Loucy (cell line): ENCODE data around the gene KLHL25.

Experiments
- H2AFZ ChIP-seq: fragments of 200-600 bp; sonication (generic); 2 replicates; pipeline ENCODE4 v1.6.0; 2016; ENCODE audit warnings: antibody characterized with exemption, mild to moderate bottlenecking, low read length, moderate library complexity
- H3F3A ChIP-seq: fragments of 200-600 bp; 2 replicates; pipeline ENCODE4 v1.6.0; 2016; ENCODE audit warnings: antibody characterized with exemption, low read depth, mild to moderate bottlenecking
- H3K27me3 ChIP-seq: fragments of 200-600 bp; sonication (generic); 2 replicates; pipeline ENCODE4 v1.6.1; 2014; ENCODE audit warnings: low read length, mild to moderate bottlenecking; ENCODE audit not compliant: insufficient read depth, poor library complexity, severe bottlenecking
- H3K36me3 ChIP-seq: fragments of 200-600 bp; sonication (generic); 2 replicates; pipeline ENCODE4 v1.6.1; 2016; ENCODE audit warnings: low read length; ENCODE audit not compliant: insufficient read depth
- H3K4me1 ChIP-seq: fragments of 200-600 bp; sonication (generic); 2 replicates; pipeline ENCODE4 v1.5.1; 2014; ENCODE audit warnings: low read length, mild to moderate bottlenecking; ENCODE audit not compliant: insufficient read depth, poor library complexity, severe bottlenecking
- H3K4me2 ChIP-seq: fragments of 200-600 bp; sonication (generic); 2 replicates; pipeline ENCODE4 v1.6.0; 2014; ENCODE audit warnings: antibody characterized with exemption, low read length, low read depth, mild to moderate bottlenecking; ENCODE audit not compliant: poor library complexity, severe bottlenecking
- H3K4me3 ChIP-seq: fragments of 200-600 bp; sonication (generic); 2 replicates; pipeline ENCODE4 v1.5.1; 2014; ENCODE audit warnings: low read length, mild to moderate bottlenecking, mixed read lengths; ENCODE audit not compliant: poor library complexity, severe bottlenecking
- H3K79me2 ChIP-seq: fragments of 200-600 bp; sonication (generic); 2 replicates; pipeline ENCODE4 v1.6.1; 2014; ENCODE audit warnings: low read length; ENCODE audit not compliant: insufficient read depth
- H3K9ac ChIP-seq: fragments of 200-600 bp; sonication (generic); 2 replicates; pipeline ENCODE4 v1.6.0; 2014; ENCODE audit warnings: mild to moderate bottlenecking, low read depth, low read length, moderate library complexity; ENCODE audit not compliant: poor library complexity, severe bottlenecking
- H3K9me2 ChIP-seq: fragments of 200-600 bp; sonication (generic); replicated peaks from 2 replicates; pipeline ENCODE4 v1.6.1; 2016; ENCODE audit warnings: low read depth, low read length, mixed read lengths
- H3K9me3 ChIP-seq: fragments of 200-600 bp; sonication (generic); 2 replicates; pipeline ENCODE4 v1.6.1; 2014; ENCODE audit warnings: mild to moderate bottlenecking, antibody characterized with exemption, low read length, low read depth; ENCODE audit not compliant: insufficient read depth
- H4K20me1 ChIP-seq: fragments of 200-600 bp; sonication (generic); 2 replicates; pipeline ENCODE4 v1.6.0; 2014; ENCODE audit warnings: antibody characterized with exemption, low read length, mild to moderate bottlenecking; ENCODE audit not compliant: insufficient read depth, poor library complexity, severe bottlenecking
- EZH2phosphoT487 ChIP-seq: fragments of 200-600 bp; IDR thresholded peaks from 2 replicates; pipeline ENCODE4 v1.6.1; 2018; ENCODE audit warnings: antibody characterized with exemption, mild to moderate bottlenecking, moderate library complexity, borderline replicate concordance
- TF ChIP-seq, protein P1 (sequence below): fragments of 200-600 bp; sonication (generic); conservative IDR thresholded peaks from 2 replicates; pipeline ENCODE4 v1.5.1; 2014; ENCODE audit warnings: mild to moderate bottlenecking, antibody characterized with exemption, low read length

KLHL25 gene

GRCh38 chr15:85794598-85795336 is at the start of gene KLHL25:
Gene KLHL25, minus strand, starts transcription at chr15:85794925. Its CDS starts 25,115 bp downstream, at chr15:85769810.
- Histone ChIP-seq H3K4me3 (peak within 1 kb of the TSS; percentile 77), H3K9me3 (no peaks in the 10 kb centered on the region), H3K36me3 (no peaks in the 10 kb centered on the region), H2AFZ (peak within 1 kb of the TSS; percentile 94), H3K9ac (peak within 1 kb of the TSS; percentile 68), H3K79me2 (peaks cover 14% of the 10 kb centered on the region), H3K4me1 (peaks cover 28% of the 10 kb centered on the region), H3F3A (no peaks in the 10 kb centered on the region), H3K9me2 (no peaks in the 10 kb centered on the region), H3K27me3 (no peaks in the 10 kb centered on the region), H3K4me2 (peak within 1 kb of the TSS; percentile 91), H4K20me1 (no peaks in the 10 kb centered on the region)
- TF ChIP-seq, protein P1, sequence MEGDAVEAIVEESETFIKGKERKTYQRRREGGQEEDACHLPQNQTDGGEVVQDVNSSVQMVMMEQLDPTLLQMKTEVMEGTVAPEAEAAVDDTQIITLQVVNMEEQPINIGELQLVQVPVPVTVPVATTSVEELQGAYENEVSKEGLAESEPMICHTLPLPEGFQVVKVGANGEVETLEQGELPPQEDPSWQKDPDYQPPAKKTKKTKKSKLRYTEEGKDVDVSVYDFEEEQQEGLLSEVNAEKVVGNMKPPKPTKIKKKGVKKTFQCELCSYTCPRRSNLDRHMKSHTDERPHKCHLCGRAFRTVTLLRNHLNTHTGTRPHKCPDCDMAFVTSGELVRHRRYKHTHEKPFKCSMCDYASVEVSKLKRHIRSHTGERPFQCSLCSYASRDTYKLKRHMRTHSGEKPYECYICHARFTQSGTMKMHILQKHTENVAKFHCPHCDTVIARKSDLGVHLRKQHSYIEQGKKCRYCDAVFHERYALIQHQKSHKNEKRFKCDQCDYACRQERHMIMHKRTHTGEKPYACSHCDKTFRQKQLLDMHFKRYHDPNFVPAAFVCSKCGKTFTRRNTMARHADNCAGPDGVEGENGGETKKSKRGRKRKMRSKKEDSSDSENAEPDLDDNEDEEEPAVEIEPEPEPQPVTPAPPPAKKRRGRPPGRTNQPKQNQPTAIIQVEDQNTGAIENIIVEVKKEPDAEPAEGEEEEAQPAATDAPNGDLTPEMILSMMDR, result no peak
- no peak for TF ChIP-seq EZH2phosphoT487

- Histone ChIP-seq H3K9me2 (no peaks in the 10 kb centered on the region), H3K4me2 (peak overlapping the region; percentile 89), H4K20me1 (no peaks in the 10 kb centered on the region), H3K4me1 (peaks cover 7% of the 10 kb centered on the region), H2AFZ (peak overlapping the region; percentile 98), H3K9ac (peak overlapping the region; percentile 20), H3F3A (no peaks in the 10 kb centered on the region), H3K9me3 (no peaks in the 10 kb centered on the region), H3K4me3 (peak overlapping the region; percentile 72), H3K79me2 (no peaks in the 10 kb centered on the region), H3K36me3 (no peaks in the 10 kb centered on the region), H3K27me3 (no peaks in the 10 kb centered on the region)
- TF ChIP-seq, protein P1, result no peak
- no peak for TF ChIP-seq EZH2phosphoT487
These were observed 46.1 kb upstream of the KLHL25 start for GRCh38 chr15:85840802-85841152.

- TF ChIP-seq, protein P1, result peak; percentile 92
- TF ChIP-seq EZH2phosphoT487, result no peak
- Histone ChIP-seq H2AFZ (peak overlapping the region; percentile 98), H3K9me3 (no peaks in the 10 kb centered on the region), H3K36me3 (no peaks in the 10 kb centered on the region), H3K27me3 (no peaks in the 10 kb centered on the region), H3K4me3 (peak overlapping the region; percentile 72), H3K4me1 (peaks cover 7% of the 10 kb centered on the region), H4K20me1 (no peaks in the 10 kb centered on the region), H3K4me2 (peak overlapping the region; percentile 89), H3K9me2 (no peaks in the 10 kb centered on the region), H3K79me2 (no peaks in the 10 kb centered on the region), H3F3A (no peaks in the 10 kb centered on the region), H3K9ac (peak overlapping the region; percentile 20)
These were observed 45.5 kb upstream of the KLHL25 start for GRCh38 chr15:85840079-85840801.
